IMR-90 (cell line): ENCODE measurements around the gene FAM151B.

Experiments used
- CEBPB ChIP-seq: IDR thresholded peaks from 2 replicates; pipeline ENCODE4 v1.6.1; 2012; ENCODE audit warnings: low read depth, low read length, improper control_type of control experiment
- CHD1 ChIP-seq: IDR thresholded peaks from 2 replicates; pipeline ENCODE4 v1.6.1; 2012; ENCODE audit warnings: low read depth, low read length, improper control_type of control experiment
- CTCF ChIP-seq: conservative IDR thresholded peaks from 2 replicates; pipeline ENCODE4 v1.5.1; 2012; ENCODE audit warnings: mild to moderate bottlenecking, low read depth, low read length, improper control_type of control experiment
- ELK1 ChIP-seq: fragments of 150-350 bp; IDR thresholded peaks from 2 replicates; pipeline ENCODE4 v1.6.1; 2016; ENCODE audit warnings: low read depth, mild to moderate bottlenecking, low read length, moderate library complexity, borderline replicate concordance
- MAFK ChIP-seq: IDR thresholded peaks from 2 replicates; pipeline ENCODE4 v1.6.1; 2012; ENCODE audit warnings: low read depth, low read length, improper control_type of control experiment
- POLR2A ChIP-seq: IDR thresholded peaks from 2 replicates; pipeline ENCODE4 v1.6.1; 2012; ENCODE audit warnings: mild to moderate bottlenecking, low read depth, low read length
- RAD21 ChIP-seq: IDR thresholded peaks from 2 replicates; pipeline ENCODE4 v1.6.1; 2012; ENCODE audit warnings: low read length, improper control_type of control experiment
- RCOR1 ChIP-seq: IDR thresholded peaks from 2 replicates; pipeline ENCODE4 v1.6.1; 2012; ENCODE audit warnings: mild to moderate bottlenecking, low read length, improper control_type of control experiment; ENCODE audit not compliant: insufficient replicate concordance
- RFX5 ChIP-seq: IDR thresholded peaks from 2 replicates; pipeline ENCODE4 v1.8.0; 2012; ENCODE audit warnings: low read depth, mild to moderate bottlenecking, low read length, moderate library complexity
- SMC3 ChIP-seq: fragments of 150-350 bp; IDR thresholded peaks from 2 replicates; pipeline ENCODE4 v1.6.1; 2016; ENCODE audit warnings: low read depth, mild to moderate bottlenecking, antibody characterized with exemption, low read length, moderate library complexity

- TF ChIP-seq CTCF (no peak), RFX5 (no peak), SMC3 (no peak), CEBPB (no peak), MAFK (no peak), POLR2A (no peak), RAD21 (no peak), RCOR1 (no peak), CHD1 (no peak), ELK1 (no peak)
These were observed 8.0 kb downstream of the FAM151B start for GRCh38 chr5:80495891-80496290.
